ENCODE results near the gene NOG. TPM values are rescaled to one million over a fixed set of nuclear protein-coding genes. Genes with fewer than 3 reads are reported as not detected.

Gene NOG
- total RNA-seq, 3 donors from 2014 or later = 0.48 to 1.6 (median 0.88) TPM

- no peak for TF ChIP-seq POLR2A (IDR thresholded peaks at IDR 0.05)
- TF ChIP-seq CTCF (IDR thresholded peaks at IDR 0.05) = no peak
- no peak for TF ChIP-seq POLR2AphosphoS5 (IDR thresholded peaks at IDR 0.05)
- DNase-seq (ENCODE audit: low spot score in 2 of 2) = no peak
- Histone ChIP-seq H3K9me3 (no peaks in the 10 kb centered on the region), H3K36me3 (no peaks in the 10 kb centered on the region), H3K27me3 (no peaks in the 10 kb centered on the region), H3K4me1 (no peaks in the 10 kb centered on the region), H3K27ac (no peak overlapping the region), H3K4me3 (no peak overlapping the region)
- intact Hi-C loops (cut with DNase I; ENCODE audit: low total_unique reads) = loop anchor here (5.0 kb wide), 1 partner anchor 654 kb away; no protein-coding TSS in a partner anchor
These were observed 22.7 kb downstream of the NOG start for GRCh38 chr17:56616239-56616638.

GRCh38 chr17:56623383-56623782 lies 29.9 kb downstream of the NOG start:
- no peak for DNase-seq (ENCODE audit: low spot score in 2 of 2)
- no peaks in the 10 kb centered on the region for H3K4me1 ChIP-seq
- no peaks in the 10 kb centered on the region for H3K27me3 ChIP-seq
- no peaks in the 10 kb centered on the region for H3K36me3 ChIP-seq
- TF ChIP-seq POLR2AphosphoS5 (IDR thresholded peaks at IDR 0.05) (no peak), POLR2A (IDR thresholded peaks at IDR 0.05) (no peak), CTCF (IDR thresholded peaks at IDR 0.05) (no peak)
- H3K9me3 ChIP-seq = no peaks in the 10 kb centered on the region
- no peak overlapping the region for H3K4me3 ChIP-seq
- H3K27ac ChIP-seq = no peak overlapping the region
- intact Hi-C loops (cut with DNase I; ENCODE audit: low total_unique reads) = no loop called here

GRCh38 chr17:56624309-56624708 lies 30.8 kb downstream of the NOG start:
- Histone ChIP-seq H3K9me3 (no peaks in the 10 kb centered on the region), H3K36me3 (no peaks in the 10 kb centered on the region), H3K4me1 (no peaks in the 10 kb centered on the region), H3K27ac (no peak overlapping the region), H3K27me3 (no peaks in the 10 kb centered on the region), H3K4me3 (no peak overlapping the region)
- intact Hi-C loops (cut with DNase I; ENCODE audit: low total_unique reads) = no loop called here
- DNase-seq (ENCODE audit: low spot score in 2 of 2) = no peak
- TF ChIP-seq POLR2AphosphoS5 (IDR thresholded peaks at IDR 0.05) (no peak), CTCF (IDR thresholded peaks at IDR 0.05) (no peak)

- Histone ChIP-seq H3K9me3 (no peaks in the 10 kb centered on the region), H3K4me3 (no peak overlapping the region), H3K27ac (no peak overlapping the region), H3K4me1 (no peaks in the 10 kb centered on the region), H3K27me3 (no peaks in the 10 kb centered on the region), H3K36me3 (no peaks in the 10 kb centered on the region)
- intact Hi-C loops (cut with DNase I; ENCODE audit: low total_unique reads) = no loop called here
- TF ChIP-seq POLR2AphosphoS5 (IDR thresholded peaks at IDR 0.05) (no peak), CTCF (IDR thresholded peaks at IDR 0.05) (no peak), POLR2A (IDR thresholded peaks at IDR 0.05) (no peak)
- no peak for DNase-seq (ENCODE audit: low spot score in 2 of 2)
These were observed 31.4 kb downstream of the NOG start for GRCh38 chr17:56624912-56625311.

DNA sequence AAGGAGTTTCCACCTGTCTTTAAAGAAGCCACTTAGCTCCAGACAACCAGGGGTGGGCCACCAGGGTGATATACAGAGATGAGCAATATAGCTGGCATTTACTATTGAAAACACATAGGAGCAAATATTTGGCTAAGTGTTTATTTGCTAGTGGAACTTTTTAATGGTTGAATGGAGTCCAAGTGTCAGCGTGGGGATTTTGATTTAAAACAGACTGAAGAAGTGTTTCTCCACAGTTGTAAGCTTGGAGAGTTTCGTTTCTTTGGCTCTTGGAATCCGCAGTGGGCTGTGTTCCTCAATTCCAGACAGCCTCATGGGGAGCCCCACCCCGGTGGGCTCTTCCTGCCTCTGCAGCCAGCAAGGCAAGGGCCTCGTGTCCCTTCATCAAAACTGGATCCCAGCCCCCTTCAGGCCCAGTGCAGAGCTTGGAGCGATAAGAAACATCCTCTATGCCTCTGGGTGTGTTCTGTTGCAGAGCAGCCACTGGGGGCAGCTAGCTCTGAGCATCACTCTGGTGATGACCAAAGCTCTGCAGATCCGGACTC lies 36.1 kb downstream of the NOG start:
- no peaks in the 10 kb centered on the region for H3K36me3 ChIP-seq

More for the DNA sequence above, 36.1 kb downstream of the NOG start:
- no peak for DNase-seq (ENCODE audit: low spot score in 2 of 2)
- peak overlapping the region in 1 of 3 donors; percentile 19 for H3K4me3 ChIP-seq
- no peaks in the 10 kb centered on the region for H3K27me3 ChIP-seq
- no peaks in the 10 kb centered on the region for H3K4me1 ChIP-seq
- intact Hi-C loops (cut with DNase I; ENCODE audit: low total_unique reads) = no loop called here
- no peaks in the 10 kb centered on the region for H3K9me3 ChIP-seq
- H3K27ac ChIP-seq = no peak overlapping the region
- no peak for TF ChIP-seq POLR2A (IDR thresholded peaks at IDR 0.05)
- TF ChIP-seq POLR2AphosphoS5 (IDR thresholded peaks at IDR 0.05) = no peak
- TF ChIP-seq CTCF (IDR thresholded peaks at IDR 0.05) = no peak

All from breast epithelium (tissue), 4 donors.